Right cardiac atrium (tissue), 5 donors: ENCODE measurements around the gene KRT85. TPM values are rescaled to one million over a fixed set of nuclear protein-coding genes. Genes with fewer than 3 reads are reported as not detected.

Experiments used
- ATAC-seq, 2 donors: fragments of 200-7000 bp; cut with Tn5 transposase; one replicate each; pipeline versions ENCODE4 v1.8.0 to v1.9.1; 2020; ENCODE audit warnings: moderate library complexity in 2 of 2, mild to moderate bottlenecking in 1 of 2
- DNase-seq, 3 donors: peaks; one replicate each; pipeline ENCODE4 v3.0.0-alpha.2; 2020
- H3K27ac ChIP-seq: one replicate; pipeline ENCODE4 v1.5.1; 2013; ENCODE audit warnings: mild to moderate bottlenecking, low read length, control low read depth, moderate library complexity
- H3K27me3 ChIP-seq: one replicate; pipeline ENCODE4 v1.6.1; 2013; ENCODE audit not compliant: control insufficient read depth, insufficient read depth
- H3K4me1 ChIP-seq: one replicate; pipeline ENCODE4 v1.6.1; 2013; ENCODE audit warnings: low read length; ENCODE audit not compliant: control insufficient read depth, insufficient read depth
- H3K4me3 ChIP-seq: one replicate; pipeline ENCODE4 v1.5.1; 2013; ENCODE audit warnings: low read length, control low read depth
- H3K9me3 ChIP-seq: one replicate; pipeline ENCODE4 v1.6.1; 2013; ENCODE audit warnings: low read length; ENCODE audit not compliant: control insufficient read depth
- WGBS: extraction: QIAGEN DNeasy Blood & Tissue Kit; methylation state at CpG from one replicate; pipeline ENCODE4 v1.1.7; 2013; 5-methylcytosine and 5-hydroxymethylcytosine counted together
- intact Hi-C, 4 donors: fragments of 100-400 bp; cut with DNase I; formaldehyde crosslinking; loops; one replicate each; pipeline versions ENCODE4 v1.11.0 to v1.14.0; 2022 to 2023
- polyA plus RNA-seq: library from polyadenylated mRNA; stranded (reverse); fragments of 200-250 nt; gene quantifications from one replicate; pipeline ENCODE4 v1.2.3, GENCODE V29; 2013
- total RNA-seq, 4 donors: library from RNA; stranded (reverse); fragmentation: NEBNext Ultra II Directional; extraction: Animal tissue kit (Norgen Biotek cat#: 25700); gene quantifications; one replicate each; pipeline ENCODE4 v1.2.1, GENCODE V29; 2021
- donor health status: healthy with polysubstance abuse.
- donor health status: DM: no; HTN: yes; CAD: no.
- donor health status: DM: no; HTN: no; CAD: no.
- donor health status: DM: no; HTN: yes; CAD: no; lungs with severe emphysema.
- donor health status: DM: yes; HTN: yes; CAD: no.

Gene KRT85
- total and polyA plus RNA-seq, 5 donors = not detected

DNA sequence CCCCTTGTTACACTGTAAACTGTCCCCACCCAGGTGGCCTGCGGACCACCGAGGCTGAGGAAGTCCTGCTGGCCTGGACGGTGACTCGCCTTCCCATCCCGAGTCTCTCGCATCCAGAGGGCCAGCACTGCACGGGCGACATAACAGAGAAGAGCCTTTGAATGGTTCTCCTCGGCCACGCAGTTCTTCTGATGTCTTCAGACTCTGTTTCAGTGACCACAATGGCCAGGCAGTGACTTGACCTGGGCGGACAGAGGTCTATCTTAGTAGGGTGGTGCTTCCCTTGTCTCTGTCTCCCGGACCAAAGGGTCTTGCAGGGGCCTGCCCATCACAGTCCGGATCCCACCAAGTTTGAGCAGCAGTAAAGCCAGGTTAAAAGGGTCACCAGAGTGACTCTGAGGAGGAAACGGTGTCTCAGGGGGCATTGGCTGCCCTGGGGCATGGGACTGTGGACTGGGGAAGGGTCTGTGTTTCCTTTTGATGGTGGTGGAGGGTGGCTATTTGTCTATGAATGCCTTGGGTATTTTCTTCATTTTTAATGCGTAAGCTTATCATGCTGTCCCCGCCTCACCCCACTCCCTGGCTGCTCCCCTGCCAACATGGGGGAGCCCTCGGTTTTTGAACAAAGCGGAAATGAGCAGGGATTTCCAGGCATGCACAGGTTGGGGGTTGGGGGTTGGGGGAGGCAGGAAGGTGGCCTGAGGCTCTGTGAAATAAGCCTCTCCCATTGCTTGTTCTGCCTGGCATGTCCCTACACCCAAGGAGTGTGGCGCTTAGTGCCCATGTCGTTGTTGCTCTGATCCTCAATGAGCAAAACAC lies 10.3 kb downstream of the KRT85 start:
- ATAC-seq (no peak), DNase-seq (no peak)
- intact Hi-C loops = no loop called here
- 87% methylated on average over 20 of the region's 20 CpGs for WGBS
- Histone ChIP-seq H3K27me3 (no peaks in the 10 kb centered on the region), H3K9me3 (no peaks in the 10 kb centered on the region), H3K4me3 (no peak overlapping the region), H3K4me1 (no peaks in the 10 kb centered on the region), H3K27ac (no peak overlapping the region)

DNA sequence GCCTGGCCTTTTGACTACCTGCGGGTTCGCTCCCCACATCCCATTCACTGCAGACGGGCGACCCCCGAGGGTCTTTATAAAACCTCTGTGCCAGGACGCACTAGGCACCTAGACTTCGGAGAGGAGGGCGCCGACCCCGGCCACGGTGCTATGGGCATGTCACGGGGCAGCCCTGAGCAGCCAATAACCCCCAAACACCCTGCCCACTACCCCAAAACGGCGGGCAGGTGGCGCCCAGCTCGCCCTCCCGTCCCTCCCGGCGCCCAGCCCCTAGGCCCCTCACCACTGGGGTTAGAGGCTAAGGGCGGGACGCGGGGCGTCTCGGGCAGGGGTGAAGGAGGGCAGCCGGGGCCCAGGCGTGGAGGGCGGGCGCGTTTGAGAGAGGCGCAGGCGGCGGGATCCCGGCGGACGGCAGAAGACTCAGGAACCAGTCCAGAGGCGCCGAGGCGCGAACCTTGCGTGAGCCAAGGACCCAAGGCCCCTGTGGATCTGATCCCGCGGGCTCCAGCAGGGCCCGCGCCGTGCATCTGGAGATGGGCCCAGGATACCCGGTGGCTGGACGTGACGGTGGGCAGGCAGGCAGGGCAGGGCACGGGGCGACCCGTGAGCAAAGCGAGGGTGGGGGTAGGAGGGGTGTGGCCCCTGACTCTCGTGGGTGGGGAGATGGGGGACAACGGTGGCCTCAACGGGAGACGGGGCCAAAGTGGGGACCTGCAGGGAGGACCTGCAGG lies 11.1 kb downstream of the KRT85 start:
- H3K27me3 ChIP-seq = no peaks in the 10 kb centered on the region
- no peak overlapping the region for H3K27ac ChIP-seq
- peak; percentile 10 to 11 for ATAC-seq
- H3K4me1 ChIP-seq = no peaks in the 10 kb centered on the region
- WGBS = 91% methylated on average over 56 of the region's 56 CpGs
- no peak overlapping the region for H3K4me3 ChIP-seq
- no peak for DNase-seq
- intact Hi-C loops = no loop called here
- H3K9me3 ChIP-seq = no peaks in the 10 kb centered on the region

DNA sequence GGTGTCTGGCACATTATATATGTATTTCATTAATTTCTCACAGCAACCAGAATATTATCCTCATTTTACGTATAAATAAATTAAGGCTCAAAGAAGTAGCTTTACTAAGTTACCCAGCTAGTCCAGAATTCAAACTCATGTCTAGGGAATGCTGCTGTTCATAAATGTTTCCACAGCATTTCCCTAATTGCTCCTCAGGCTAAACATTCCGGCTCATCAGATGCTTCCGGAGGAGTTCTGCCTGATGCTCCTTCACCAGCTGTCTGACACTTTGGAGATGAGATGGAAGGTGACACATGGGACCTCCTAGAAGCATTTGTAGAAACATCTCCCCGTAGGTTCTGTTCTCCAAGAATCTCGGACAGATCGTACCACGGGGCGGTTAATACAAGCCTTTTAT lies 12.1 kb downstream of the KRT85 start:
- intact Hi-C loops = no loop called here
- ATAC-seq = no peak
- DNase-seq = no peak
- 92% methylated on average over 8 of the region's 8 CpGs for WGBS
- Histone ChIP-seq H3K4me1 (no peaks in the 10 kb centered on the region), H3K4me3 (no peak overlapping the region), H3K27ac (no peak overlapping the region), H3K9me3 (no peaks in the 10 kb centered on the region), H3K27me3 (no peaks in the 10 kb centered on the region)

- H3K27me3 ChIP-seq = no peaks in the 10 kb centered on the region
- ATAC-seq (no peak), DNase-seq (no peak)
- H3K27ac ChIP-seq = no peak overlapping the region
- WGBS = 16% methylated on average over 5 of the region's 5 CpGs
- no peaks in the 10 kb centered on the region for H3K4me1 ChIP-seq
- intact Hi-C loops = no loop called here
- H3K4me3 ChIP-seq = no peak overlapping the region
- H3K9me3 ChIP-seq = no peaks in the 10 kb centered on the region
Observed at GRCh38 chr12:52354200-52354599, 13.1 kb downstream of the KRT85 start.

DNA sequence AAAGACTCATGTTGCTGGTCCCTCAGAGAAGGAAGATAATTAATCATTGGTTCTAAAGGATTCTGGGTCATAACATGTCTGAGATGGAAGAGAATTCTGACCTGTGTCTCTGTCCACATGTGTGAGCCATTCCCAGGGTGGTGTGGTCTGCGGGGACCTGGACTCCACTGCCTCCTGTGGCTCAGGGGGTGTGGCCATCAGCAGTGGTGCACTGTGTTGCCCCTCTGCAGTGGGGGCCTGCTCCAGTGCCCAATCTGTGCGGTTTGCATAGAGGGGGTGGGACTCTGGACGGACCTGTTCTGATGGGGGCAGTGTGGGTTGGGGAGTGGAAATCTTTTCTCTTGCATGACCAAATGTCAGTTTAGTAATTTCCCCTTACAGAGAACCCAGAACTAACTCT lies 13.5 kb downstream of the KRT85 start:
- WGBS = 77% methylated on average over 3 of the region's 3 CpGs
- Histone ChIP-seq H3K4me1 (no peaks in the 10 kb centered on the region), H3K27ac (no peak overlapping the region), H3K9me3 (no peaks in the 10 kb centered on the region), H3K27me3 (no peaks in the 10 kb centered on the region), H3K4me3 (no peak overlapping the region)
- intact Hi-C loops = no loop called here
- ATAC-seq (no peak), DNase-seq (no peak)

- DNase-seq = no peak
- no peak for ATAC-seq
- intact Hi-C loops = no loop called here
- H3K4me1 ChIP-seq = no peaks in the 10 kb centered on the region
- no peaks in the 10 kb centered on the region for H3K9me3 ChIP-seq
- no peak overlapping the region for H3K4me3 ChIP-seq
- 85% methylated on average over 2 of the region's 2 CpGs for WGBS
- H3K27ac ChIP-seq = no peak overlapping the region
- no peaks in the 10 kb centered on the region for H3K27me3 ChIP-seq
Observed at GRCh38 chr12:52352951-52353350, 14.3 kb downstream of the KRT85 start.

DNA sequence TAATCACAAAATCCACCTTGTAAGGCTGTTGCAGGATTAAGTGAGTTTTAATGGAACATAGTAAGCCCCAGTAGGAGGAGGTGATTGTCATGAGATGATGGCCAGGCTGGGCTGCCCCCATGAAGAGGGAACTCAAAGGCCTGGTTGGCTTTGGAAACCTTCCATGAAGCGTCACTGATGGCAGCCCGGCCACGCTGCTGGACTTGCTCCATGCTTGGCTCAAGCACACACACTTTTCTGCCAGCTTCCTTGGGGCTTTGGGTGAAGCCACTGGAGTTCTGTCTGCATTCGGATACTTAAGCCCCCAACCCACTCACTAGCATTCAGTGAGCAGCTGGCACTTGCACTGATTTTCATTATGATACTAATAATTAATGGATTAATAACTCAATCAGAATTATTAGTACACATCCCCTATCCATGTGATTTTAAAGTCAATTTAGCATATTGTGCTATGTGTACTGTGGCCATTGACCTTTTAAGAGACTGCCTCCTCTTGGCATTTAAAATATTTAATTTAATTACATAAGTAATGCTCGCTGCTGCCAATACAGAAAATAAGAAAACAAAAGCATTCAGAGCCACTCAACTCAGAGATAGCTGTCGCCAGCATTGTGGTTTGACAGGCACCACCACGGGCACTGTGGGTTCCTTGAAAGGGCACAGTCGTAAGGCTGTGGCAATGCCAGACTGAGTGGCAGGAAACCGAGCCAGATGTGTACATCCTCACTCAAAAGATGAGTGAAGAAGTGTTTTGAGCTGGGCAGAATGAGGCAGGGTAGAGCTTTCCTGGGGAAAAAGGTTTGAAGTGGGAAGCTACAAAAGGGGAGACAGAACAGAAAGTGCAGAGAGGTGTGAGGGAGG lies 15.9 kb downstream of the KRT85 start:
- DNase-seq = peak in 2 of 3 donors; percentile 24 to 69
- Histone ChIP-seq H3K27ac (no peak overlapping the region), H3K9me3 (no peaks in the 10 kb centered on the region), H3K4me3 (no peak overlapping the region), H3K4me1 (no peaks in the 10 kb centered on the region), H3K27me3 (no peaks in the 10 kb centered on the region)
- WGBS = 35% methylated on average over 9 of the region's 9 CpGs
- peak; percentile 32 to 45 for ATAC-seq
- intact Hi-C loops = no loop called here

GRCh38 chr12:52350786-52351185 lies 16.5 kb downstream of the KRT85 start:
- H3K9me3 ChIP-seq = no peaks in the 10 kb centered on the region
- intact Hi-C loops = no loop called here
- H3K27ac ChIP-seq = no peak overlapping the region
- no peaks in the 10 kb centered on the region for H3K27me3 ChIP-seq
- 95% methylated on average over 5 of the region's 5 CpGs for WGBS
- no peak for ATAC-seq
- H3K4me3 ChIP-seq = no peak overlapping the region
- no peak for DNase-seq
- no peaks in the 10 kb centered on the region for H3K4me1 ChIP-seq

DNA sequence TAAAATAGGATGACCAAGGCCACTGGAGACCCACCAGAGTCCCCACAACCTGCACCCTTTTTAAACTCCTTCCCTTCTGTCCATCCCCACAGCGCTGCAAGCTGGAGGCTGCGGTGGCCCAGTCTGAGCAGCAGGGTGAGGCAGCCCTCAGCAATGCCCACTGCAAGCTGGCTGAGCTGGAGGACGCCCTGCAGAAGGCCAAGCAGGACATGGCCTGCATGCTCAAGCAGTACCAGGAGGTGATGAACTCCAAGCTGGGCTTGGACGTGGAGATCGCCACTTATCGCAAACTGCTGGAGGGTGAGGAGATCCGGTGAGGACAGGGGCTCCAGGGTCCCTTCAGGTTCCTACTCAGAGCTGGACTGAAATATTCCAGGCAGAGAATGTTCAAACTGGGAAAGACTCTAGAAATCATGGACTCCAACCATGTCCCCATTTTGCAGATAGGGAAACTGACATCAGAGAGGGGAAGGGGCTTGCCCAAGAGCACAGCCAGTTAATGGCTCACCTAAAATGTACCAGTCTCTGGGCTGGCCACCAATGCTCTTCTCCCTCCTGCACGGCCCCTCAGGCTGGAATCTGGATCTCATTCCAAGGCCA lies 17.2 kb downstream of the KRT85 start:
- ATAC-seq (no peak), DNase-seq (no peak)
- no peaks in the 10 kb centered on the region for H3K4me1 ChIP-seq
- H3K27me3 ChIP-seq = no peaks in the 10 kb centered on the region
- no peak overlapping the region for H3K4me3 ChIP-seq
- no peaks in the 10 kb centered on the region for H3K9me3 ChIP-seq
- no peak overlapping the region for H3K27ac ChIP-seq
- WGBS = 92% methylated on average over 8 of the region's 8 CpGs
- intact Hi-C loops = no loop called here

GRCh38 chr12:52349196-52349595 lies 18.1 kb downstream of the KRT85 start:
- ATAC-seq = no peak
- Histone ChIP-seq H3K4me3 (no peak overlapping the region), H3K9me3 (peaks cover under 1% of the 10 kb centered on the region), H3K27ac (no peak overlapping the region), H3K27me3 (no peaks in the 10 kb centered on the region), H3K4me1 (no peaks in the 10 kb centered on the region)
- intact Hi-C loops = no loop called here
- 56% methylated on average over 6 of the region's 6 CpGs for WGBS
- DNase-seq = no peak
